Testis (tissue), 2 donors: ENCODE results near the gene GIPC3.

Experiments
- CTCF ChIP-seq, 3 experiments: fragments of 450-650 bp in 2 of 3; fragments of 200-600 bp in 1 of 3; sonication (generic) in 1 of 3; IDR thresholded peaks; one replicate each; pipeline ENCODE4 v1.5.1; 2016 to 2019; ENCODE audit warnings: antibody characterized with exemption in 3 of 3, mild to moderate bottlenecking in 2 of 3, moderate library complexity in 1 of 3
- POLR2A ChIP-seq: fragments of 450-650 bp; IDR thresholded peaks from one replicate; pipeline ENCODE4 v1.6.1; 2017; ENCODE audit warnings: antibody characterized with exemption, mild to moderate bottlenecking, moderate library complexity

GRCh38 chr19:3546119-3546518, 39.2 kb upstream of the GIPC3 start:
- TF ChIP-seq CTCF (IDR thresholded peaks at IDR 0.05) (no peak), POLR2A (no peak)
